ENCODE measurements around the gene ARHGAP24.
A peak's percentile ranks its signal among the peaks of the same experiment; 100 is the strongest.
"Not testable (repeated sequence)": the region's sequence is repeated elsewhere in the genome, so short reads cannot be mapped to it uniquely, and the experiment has no call there.

The ARHGAP24 gene

DNA sequence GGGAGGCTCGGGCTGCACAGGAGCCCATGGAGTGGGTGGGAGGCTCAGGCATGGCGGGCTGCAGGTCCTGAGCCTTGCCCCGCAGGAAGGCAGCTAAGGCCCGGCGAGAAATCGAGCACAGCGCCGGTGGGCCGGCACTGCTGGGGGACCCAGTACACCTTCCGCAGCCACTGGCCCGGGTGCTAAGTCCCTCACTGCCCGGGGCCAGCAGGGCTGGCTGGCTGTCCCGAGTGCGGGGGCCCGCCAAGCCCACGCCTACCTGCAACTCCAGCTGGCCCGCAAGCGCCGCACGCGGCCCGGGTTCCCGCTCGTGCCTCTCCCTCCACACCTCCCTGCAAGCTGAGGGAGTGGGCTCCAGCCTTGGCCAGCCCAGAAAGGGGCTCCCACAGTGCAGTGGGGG is 546.7 kb downstream of the ARHGAP24 start:
- DNase-seq; in situ Hi-C loops (cut with HindIII; ENCODE audit: low pct_ligation_motif_present, low pct_unique_long_range_greater_than_20kb, low sequenced_read_pairs): not testable (repeated sequence)

DNA sequence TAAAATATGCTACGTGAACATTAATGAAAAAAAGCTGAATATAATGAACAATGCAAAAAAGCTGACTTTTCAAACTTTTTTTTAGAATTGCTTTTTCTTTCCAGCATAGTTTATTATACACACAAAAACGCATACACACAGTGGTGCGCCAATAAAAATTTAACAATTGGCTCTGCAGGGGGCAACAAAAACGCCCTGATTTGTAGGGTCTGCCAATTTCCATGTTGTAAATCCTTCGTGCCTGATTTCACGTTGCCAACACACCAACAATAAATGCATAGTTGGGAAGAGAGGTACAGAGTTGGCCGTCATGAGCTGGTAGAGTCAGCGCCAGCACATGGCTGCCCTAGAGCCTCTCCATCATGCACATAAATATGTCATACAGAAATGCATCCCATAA is 551.8 kb downstream of the ARHGAP24 start:
- DNase-seq, result no peak
- in situ Hi-C loops (cut with HindIII; ENCODE audit: low pct_ligation_motif_present, low pct_unique_long_range_greater_than_20kb, low sequenced_read_pairs), result no loop called here

DNA sequence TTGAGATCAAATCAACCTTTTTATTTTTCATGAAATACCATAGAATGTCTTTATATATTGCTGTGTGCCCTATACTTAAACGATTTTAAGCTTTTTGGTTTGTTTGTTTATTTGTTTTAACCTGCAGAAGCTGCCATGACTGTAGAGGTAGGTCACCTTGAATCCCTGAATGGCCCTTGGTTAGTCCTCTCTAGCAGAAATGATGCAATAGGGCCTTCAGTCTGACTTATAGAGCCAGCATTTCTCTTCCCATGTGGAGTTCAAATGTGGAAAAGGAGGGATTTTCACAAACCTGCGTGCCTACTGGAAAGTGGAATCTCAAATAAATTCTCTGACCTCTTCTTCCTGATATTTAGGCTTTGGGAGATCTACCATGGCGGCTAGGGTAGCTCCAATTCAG is 557.0 kb downstream of the ARHGAP24 start:
- no peak for DNase-seq
- in situ Hi-C loops (cut with HindIII; ENCODE audit: low pct_ligation_motif_present, low pct_unique_long_range_greater_than_20kb, low sequenced_read_pairs), result no loop called here

DNA sequence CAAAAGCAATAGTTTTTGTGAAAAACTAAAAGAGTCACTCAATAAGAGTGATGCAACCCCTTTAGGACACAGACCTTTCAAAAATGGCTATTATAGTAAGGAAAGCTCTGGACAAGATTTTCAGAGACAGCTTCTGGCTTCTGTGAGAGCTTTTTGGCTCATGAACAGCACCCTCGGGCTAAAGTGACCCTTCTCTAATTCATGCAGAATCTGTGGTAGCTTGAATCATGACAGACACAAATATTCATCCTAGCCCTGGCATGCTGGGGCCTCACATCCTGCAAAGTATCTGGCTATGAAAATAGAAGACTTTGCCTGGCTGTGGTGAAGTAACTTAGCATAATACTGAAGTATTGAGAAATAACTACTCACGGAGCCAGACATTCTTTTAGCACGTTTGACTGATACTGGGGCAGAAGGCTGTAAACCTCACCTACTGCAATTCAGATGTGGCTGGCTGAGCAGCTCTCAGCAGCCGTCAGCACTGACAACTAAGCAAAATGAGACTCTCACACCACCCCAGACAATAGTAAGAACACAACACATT is 557.6 kb downstream of the ARHGAP24 start:
- no peak for DNase-seq
- in situ Hi-C loops (cut with HindIII; ENCODE audit: low pct_ligation_motif_present, low pct_unique_long_range_greater_than_20kb, low sequenced_read_pairs), result no loop called here

DNA sequence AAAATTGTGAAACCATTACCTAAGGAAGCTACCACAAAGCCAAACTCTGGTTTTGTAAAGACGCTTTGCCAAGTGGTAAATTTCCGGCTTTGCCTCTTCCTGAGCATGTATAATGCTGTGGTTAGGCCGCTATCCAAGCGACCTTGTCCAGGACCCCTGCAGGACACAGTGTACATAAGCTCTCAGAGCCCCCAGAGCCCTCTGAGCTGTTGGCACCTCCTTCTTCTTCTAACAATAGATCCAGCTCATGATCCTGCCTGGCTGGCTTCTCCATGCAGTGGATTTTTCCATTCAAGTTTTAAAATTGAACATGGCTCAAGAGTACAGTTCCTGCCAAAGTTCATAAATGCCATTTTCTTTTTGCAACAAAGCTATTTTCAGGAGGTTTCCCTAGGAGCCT is 558.2 kb downstream of the ARHGAP24 start:
- DNase-seq, result no peak
- in situ Hi-C loops (cut with HindIII; ENCODE audit: low pct_ligation_motif_present, low pct_unique_long_range_greater_than_20kb, low sequenced_read_pairs), result no loop called here

DNA sequence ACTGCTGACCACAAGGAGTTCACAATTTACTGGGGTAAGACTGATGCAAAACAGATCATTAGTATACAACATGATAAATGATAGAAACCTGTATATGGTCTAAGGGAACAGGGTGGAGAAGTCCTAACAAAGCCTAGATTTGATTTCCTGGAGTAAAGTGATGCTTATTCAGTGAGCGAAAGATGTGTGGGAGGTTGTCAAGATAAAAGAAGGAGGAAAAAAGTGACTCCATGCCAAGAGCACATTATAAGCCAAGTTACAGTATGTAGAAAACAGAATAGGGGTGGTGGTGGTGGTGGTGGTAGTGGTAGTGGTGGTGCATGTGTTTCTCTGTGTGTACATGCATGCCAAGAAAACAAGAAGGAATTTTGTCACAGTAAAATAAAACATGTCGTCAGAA is 559.7 kb downstream of the ARHGAP24 start:
- DNase-seq, result no peak
- in situ Hi-C loops (cut with HindIII; ENCODE audit: low pct_ligation_motif_present, low pct_unique_long_range_greater_than_20kb, low sequenced_read_pairs), result no loop called here

DNA sequence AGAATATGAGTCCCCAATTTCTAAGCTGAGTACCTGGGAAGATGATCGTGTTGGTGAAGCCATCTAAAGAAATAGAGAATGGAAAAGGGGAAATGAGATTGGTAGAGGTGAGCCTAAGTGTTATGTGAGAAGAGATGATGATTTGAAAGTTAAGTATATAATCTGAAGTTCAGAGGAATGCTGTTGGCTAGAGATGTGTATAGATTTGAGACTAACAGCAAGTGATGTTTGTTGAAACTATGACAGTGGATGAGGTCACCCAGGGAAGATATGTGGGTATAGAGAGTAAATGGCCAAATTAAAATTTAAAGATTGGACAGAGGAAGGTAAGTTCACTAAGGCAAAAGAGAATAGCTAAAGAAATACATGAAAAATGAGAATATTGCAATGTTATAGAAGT is 560.7 kb downstream of the ARHGAP24 start:
- DNase-seq, result no peak
- in situ Hi-C loops (cut with HindIII; ENCODE audit: low pct_ligation_motif_present, low pct_unique_long_range_greater_than_20kb, low sequenced_read_pairs), result no loop called here

DNA sequence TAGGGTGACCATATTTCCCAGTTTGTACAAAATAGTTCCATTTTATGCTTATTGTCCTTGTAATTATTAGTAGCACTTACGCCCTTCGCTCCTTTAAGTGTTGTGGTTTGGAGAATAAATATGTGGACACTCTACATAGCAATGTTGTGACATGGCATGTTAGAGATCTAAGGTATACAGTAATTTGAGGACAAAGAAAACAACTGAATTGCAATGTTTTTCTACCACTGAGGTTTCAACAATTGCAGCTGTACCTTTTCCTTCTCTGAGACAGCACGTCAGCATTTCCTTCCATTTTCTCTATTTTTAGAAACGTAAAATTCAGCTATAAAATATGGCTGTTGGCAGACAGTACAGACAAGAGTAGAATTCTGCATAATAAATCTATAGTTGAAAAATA is 561.8 kb downstream of the ARHGAP24 start:
- in situ Hi-C loops (cut with HindIII; ENCODE audit: low pct_ligation_motif_present, low pct_unique_long_range_greater_than_20kb, low sequenced_read_pairs), result no loop called here
- peak; percentile 5 for DNase-seq

DNA sequence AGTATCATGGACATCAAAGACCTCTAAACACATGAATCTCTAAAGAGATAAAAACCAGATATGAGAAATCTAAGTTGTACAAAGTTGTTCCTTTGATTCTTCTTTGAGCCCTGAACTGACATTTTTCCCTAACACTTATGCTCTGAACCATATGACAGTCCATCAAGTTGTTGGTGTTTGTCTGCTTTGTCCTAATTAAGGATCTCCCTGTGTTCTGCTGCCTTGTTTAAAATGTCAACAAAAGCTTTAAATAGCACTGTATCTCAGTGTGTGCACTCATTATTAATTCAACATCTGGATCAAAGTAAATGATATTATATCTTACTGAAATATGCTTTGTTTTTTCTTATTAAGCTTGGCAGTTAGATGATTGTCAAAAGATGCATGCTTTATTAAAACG is 563.1 kb downstream of the ARHGAP24 start:
- no peak for DNase-seq
- in situ Hi-C loops (cut with HindIII; ENCODE audit: low pct_ligation_motif_present, low pct_unique_long_range_greater_than_20kb, low sequenced_read_pairs), result no loop called here

DNA sequence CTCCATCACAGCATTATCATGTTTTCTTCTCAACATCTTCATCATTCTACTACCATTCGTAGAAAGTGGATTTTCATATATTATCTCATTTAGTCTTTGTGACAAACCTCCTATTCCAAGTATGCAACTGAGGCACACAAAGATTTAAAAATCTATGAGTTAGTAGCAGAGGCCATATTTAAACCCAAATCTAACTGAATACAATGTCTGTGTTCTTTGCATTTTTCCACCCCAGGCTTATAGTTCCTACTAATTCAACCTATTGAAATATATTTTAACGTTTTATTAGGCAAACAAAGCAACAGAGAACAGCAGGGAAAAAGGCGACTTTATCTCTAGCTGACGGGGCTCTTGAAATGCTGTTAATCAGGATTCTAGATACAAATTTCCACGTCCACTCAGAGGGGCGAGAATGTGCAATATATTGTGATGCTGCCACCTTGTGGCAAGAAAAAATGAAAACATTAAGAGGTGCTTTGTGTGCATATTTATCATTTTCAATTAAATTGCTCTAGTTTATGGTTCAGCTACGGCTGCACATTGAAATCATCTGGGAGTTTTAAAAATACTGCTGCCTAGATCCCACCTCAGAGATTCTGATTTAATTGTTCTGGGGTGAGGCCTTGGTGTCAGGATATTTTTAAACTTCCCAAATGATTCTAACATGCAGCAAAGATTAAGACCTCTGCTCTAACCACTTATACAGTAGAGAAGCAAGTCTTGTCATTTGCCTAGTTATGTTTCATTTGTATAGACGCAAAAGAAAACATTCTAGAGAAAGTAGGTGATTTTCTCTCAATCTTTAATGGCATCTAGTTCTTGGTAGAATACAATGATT is 569.0 kb downstream of the ARHGAP24 start:
- peak; percentile 57 for DNase-seq
- in situ Hi-C loops (cut with HindIII; ENCODE audit: low pct_ligation_motif_present, low pct_unique_long_range_greater_than_20kb, low sequenced_read_pairs), result no loop called here

DNA sequence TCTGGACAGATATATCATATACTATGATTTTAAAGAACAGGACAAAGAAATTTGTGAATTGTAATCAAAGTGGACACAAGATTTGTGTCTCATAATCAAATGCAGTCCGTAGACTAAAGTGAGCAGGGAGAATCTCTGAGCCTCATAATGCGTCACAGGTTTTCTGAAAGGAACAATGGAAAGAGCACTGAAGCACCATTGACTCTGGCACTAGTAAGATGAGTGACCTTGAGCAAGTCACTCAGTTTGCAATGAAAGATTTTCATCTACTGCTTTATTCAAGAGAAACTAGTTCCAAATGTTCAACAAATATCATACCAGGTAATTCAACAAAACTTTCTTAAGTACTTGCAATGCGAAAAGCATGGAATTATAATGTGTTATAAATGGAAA is 569.6 kb downstream of the ARHGAP24 start:
- in situ Hi-C loops (cut with HindIII; ENCODE audit: low pct_ligation_motif_present, low pct_unique_long_range_greater_than_20kb, low sequenced_read_pairs), result no loop called here
- no peak for DNase-seq

DNA sequence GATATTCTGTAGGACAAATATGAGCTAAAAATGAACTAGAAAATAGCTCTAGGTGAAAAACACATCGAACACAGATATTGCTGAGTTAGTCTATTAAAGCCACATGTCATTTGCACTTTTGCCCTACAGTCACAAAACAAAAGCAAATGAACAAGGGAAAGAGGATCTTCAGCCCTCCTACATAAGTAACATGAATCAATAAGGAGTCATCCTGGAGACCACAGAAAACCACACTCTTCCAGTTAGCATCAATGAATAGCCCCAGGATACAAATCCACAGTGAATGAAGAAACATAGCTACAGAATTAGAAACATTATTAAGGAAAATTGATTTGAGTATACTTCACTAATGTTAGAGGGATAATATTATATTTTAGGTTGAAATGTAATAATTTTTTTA is 573.5 kb downstream of the ARHGAP24 start:
- in situ Hi-C loops (cut with HindIII; ENCODE audit: low pct_ligation_motif_present, low pct_unique_long_range_greater_than_20kb, low sequenced_read_pairs), result no loop called here
- no peak for DNase-seq

DNA sequence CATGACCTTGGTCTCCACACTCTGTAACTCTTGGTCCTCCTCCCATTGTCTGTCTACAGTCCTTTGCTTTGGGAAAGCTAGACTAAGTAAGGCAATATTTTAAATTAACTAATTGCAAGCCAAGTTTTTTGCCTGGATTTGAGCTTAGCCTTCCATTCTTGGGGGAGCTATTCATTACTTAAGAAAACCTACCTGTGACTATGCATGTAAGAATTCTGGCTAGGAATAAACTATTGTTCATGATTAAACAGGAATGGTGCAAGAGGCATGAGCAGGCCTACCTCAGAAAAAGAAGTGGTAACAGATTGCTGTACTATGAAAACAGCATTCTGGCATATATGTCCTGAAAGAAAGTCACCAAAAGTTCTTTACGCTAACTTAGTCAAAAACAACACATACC is 575.5 kb downstream of the ARHGAP24 start:
- in situ Hi-C loops (cut with HindIII; ENCODE audit: low pct_ligation_motif_present, low pct_unique_long_range_greater_than_20kb, low sequenced_read_pairs), result no loop called here
- DNase-seq, result no peak
